Brain microvascular endothelial cell (primary cell): Measurements from ENCODE around the gene COX7A1.
A peak's percentile ranks its signal among the peaks of the same experiment; 100 is the strongest.

ENCODE experiments used
- DNase-seq: peaks from one replicate; pipeline ENCODE4 v3.0.0-alpha.2; 2020
- H3K27ac ChIP-seq: fragments of 250-450 bp; sonication (Bioruptor Pico); 2 replicates; pipeline ENCODE4 v1.5.1; 2020; ENCODE audit warnings: mild to moderate bottlenecking, moderate library complexity
- H3K27me3 ChIP-seq: fragments of 250-450 bp; sonication (Bioruptor Pico); replicated peaks from 2 replicates; pipeline ENCODE4 v1.5.1; 2020; ENCODE audit warnings: mild to moderate bottlenecking
- H3K36me3 ChIP-seq: fragments of 250-450 bp; sonication (Bioruptor Pico); replicated peaks from 2 replicates; pipeline ENCODE4 v1.5.1; 2020; ENCODE audit warnings: mild to moderate bottlenecking
- H3K4me3 ChIP-seq: 2 replicates; pipeline ENCODE4 v1.5.1; 2011; ENCODE audit warnings: low read depth, mild to moderate bottlenecking, control low read depth, low read length, moderate library complexity
- CTCF ChIP-seq: IDR thresholded peaks from 2 replicates; pipeline ENCODE4 v1.5.1; 2011; ENCODE audit warnings: low read depth, mild to moderate bottlenecking, moderate library complexity, low read length, control low read depth, inconsistent platforms; ENCODE audit errors: missing control alignments
- in situ Hi-C: cut with HindIII; loops from 2 replicates; pipeline ENCODE4 v1.10.0; 2017; ENCODE audit warnings: low sequenced_read_pairs, low pct_ligation_motif_present

The COX7A1 gene

GRCh38 chr19:36116344-36116637 lies 36.0 kb downstream of the COX7A1 start:
- H3K4me3 ChIP-seq: peak overlapping the region; percentile 73
- TF ChIP-seq CTCF: no peak
- in situ Hi-C loops: no loop called here
- no peaks in the 10 kb centered on the region for H3K27me3 ChIP-seq
- H3K36me3 ChIP-seq: peaks cover 15% of the 10 kb centered on the region
- H3K27ac ChIP-seq: no peak overlapping the region
- DNase-seq: no peak

GRCh38 chr19:36115453-36116343 lies 36.5 kb downstream of the COX7A1 start, which contains the start of gene TBCB:
Gene TBCB (plus strand): TSS chr19:36115468. CDS start chr19:36115561, 93 bp downstream.
- peak; percentile 18 for DNase-seq

GRCh38 chr19:36114721-36115452 lies 37.4 kb downstream of the COX7A1 start, which contains the start of gene POLR2I:
Gene POLR2I (minus strand): TSS chr19:36114875. CDS start chr19:36114856, 19 bp downstream.
- Histone ChIP-seq H3K4me3 (peak within 1 kb of the TSS; percentile 80), H3K36me3 (peaks cover 8% of the 10 kb centered on the region), H3K27ac (peak within 1 kb of the TSS; percentile 46), H3K27me3 (no peaks in the 10 kb centered on the region)
- no peak for TF ChIP-seq CTCF
- in situ Hi-C loops: no loop called here
- peak; percentile 100 for DNase-seq

More at GRCh38 chr19:36115453-36116343, 36.5 kb downstream of the COX7A1 start, which contains the start of gene TBCB:
- in situ Hi-C loops: no loop called here
- no peak for TF ChIP-seq CTCF
- Histone ChIP-seq H3K4me3 (peak within 1 kb of the TSS; percentile 80), H3K27me3 (no peaks in the 10 kb centered on the region), H3K27ac (peak within 1 kb of the TSS; percentile 46), H3K36me3 (peaks cover 15% of the 10 kb centered on the region)

- H3K27me3 ChIP-seq: no peaks in the 10 kb centered on the region
- DNase-seq: peak; percentile 15
- peaks cover 5% of the 10 kb centered on the region for H3K36me3 ChIP-seq
- in situ Hi-C loops: no loop called here
- peak overlapping the region; percentile 80 for H3K4me3 ChIP-seq
- peak overlapping the region; percentile 46 for H3K27ac ChIP-seq
- peak; percentile 33 for TF ChIP-seq CTCF
Measured at GRCh38 chr19:36113894-36114720, 38.1 kb downstream of the COX7A1 start.

- H3K4me3 ChIP-seq: peak overlapping the region; percentile 80
- no peak overlapping the region for H3K27ac ChIP-seq
- DNase-seq: no peak
- TF ChIP-seq CTCF: no peak
- H3K36me3 ChIP-seq: peaks cover 5% of the 10 kb centered on the region
- H3K27me3 ChIP-seq: no peaks in the 10 kb centered on the region
- in situ Hi-C loops: no loop called here
Measured at GRCh38 chr19:36113425-36113824, 38.8 kb downstream of the COX7A1 start.
